Neutrophil (primary cell): Measurements from ENCODE around the gene KCNQ4.

Experiments used
- H3K27ac ChIP-seq: fragments of 200-600 bp; sonication (generic); 2 replicates; pipeline ENCODE4 v1.5.1; 2016; ENCODE audit warnings: mild to moderate bottlenecking, moderate library complexity
- H3K27me3 ChIP-seq: fragments of 200-600 bp; sonication (generic); 2 replicates; pipeline ENCODE4 v1.6.0; 2016; ENCODE audit warnings: mild to moderate bottlenecking
- H3K36me3 ChIP-seq: fragments of 200-600 bp; sonication (generic); 2 replicates; pipeline ENCODE4 v1.5.1; 2017
- H3K4me1 ChIP-seq, 2 experiments: fragments of 200-600 bp in 1 of 2; sonication (generic) in 1 of 2; 1 replicate in 1 of 2; 2 replicates in 1 of 2; pipeline versions ENCODE4 v1.5.1 to v1.6.1; 2013 to 2016; ENCODE audit warnings: low read depth in 1 of 2, low read length in 1 of 2, mild to moderate bottlenecking in 1 of 2, moderate library complexity in 1 of 2; ENCODE audit not compliant: control insufficient read depth in 1 of 2, insufficient read depth in 1 of 2
- H3K4me3 ChIP-seq, 2 experiments: fragments of 200-600 bp in 1 of 2; sonication (generic) in 1 of 2; 1 replicate in 1 of 2; 2 replicates in 1 of 2; pipeline ENCODE4 v1.5.1; 2013 to 2016; ENCODE audit warnings: low read depth in 1 of 2, low read length in 1 of 2, mild to moderate bottlenecking in 1 of 2, moderate library complexity in 1 of 2
- H3K9me3 ChIP-seq: fragments of 200-600 bp; sonication (generic); 2 replicates; pipeline ENCODE4 v1.5.1; 2016
- TF ChIP-seq, protein P1 (sequence below): fragments of 200-600 bp; sonication (generic); IDR thresholded peaks from 2 replicates; pipeline ENCODE4 v1.5.1; 2016; ENCODE audit warnings: antibody characterized with exemption

Gene KCNQ4

GRCh38 chr1:40824591-40825434 lies 41.2 kb downstream of the KCNQ4 start:
- peaks cover 17 to 18% of the 10 kb centered on the region in 2 experiments for H3K4me1 ChIP-seq
- no peaks in the 10 kb centered on the region for H3K9me3 ChIP-seq
- H3K27ac ChIP-seq = no peak overlapping the region
- H3K27me3 ChIP-seq = peaks cover 7% of the 10 kb centered on the region
- TF ChIP-seq, protein P1, sequence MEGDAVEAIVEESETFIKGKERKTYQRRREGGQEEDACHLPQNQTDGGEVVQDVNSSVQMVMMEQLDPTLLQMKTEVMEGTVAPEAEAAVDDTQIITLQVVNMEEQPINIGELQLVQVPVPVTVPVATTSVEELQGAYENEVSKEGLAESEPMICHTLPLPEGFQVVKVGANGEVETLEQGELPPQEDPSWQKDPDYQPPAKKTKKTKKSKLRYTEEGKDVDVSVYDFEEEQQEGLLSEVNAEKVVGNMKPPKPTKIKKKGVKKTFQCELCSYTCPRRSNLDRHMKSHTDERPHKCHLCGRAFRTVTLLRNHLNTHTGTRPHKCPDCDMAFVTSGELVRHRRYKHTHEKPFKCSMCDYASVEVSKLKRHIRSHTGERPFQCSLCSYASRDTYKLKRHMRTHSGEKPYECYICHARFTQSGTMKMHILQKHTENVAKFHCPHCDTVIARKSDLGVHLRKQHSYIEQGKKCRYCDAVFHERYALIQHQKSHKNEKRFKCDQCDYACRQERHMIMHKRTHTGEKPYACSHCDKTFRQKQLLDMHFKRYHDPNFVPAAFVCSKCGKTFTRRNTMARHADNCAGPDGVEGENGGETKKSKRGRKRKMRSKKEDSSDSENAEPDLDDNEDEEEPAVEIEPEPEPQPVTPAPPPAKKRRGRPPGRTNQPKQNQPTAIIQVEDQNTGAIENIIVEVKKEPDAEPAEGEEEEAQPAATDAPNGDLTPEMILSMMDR = no peak
- no peaks in the 10 kb centered on the region for H3K36me3 ChIP-seq
- H3K4me3 ChIP-seq = no peak overlapping the region

DNA sequence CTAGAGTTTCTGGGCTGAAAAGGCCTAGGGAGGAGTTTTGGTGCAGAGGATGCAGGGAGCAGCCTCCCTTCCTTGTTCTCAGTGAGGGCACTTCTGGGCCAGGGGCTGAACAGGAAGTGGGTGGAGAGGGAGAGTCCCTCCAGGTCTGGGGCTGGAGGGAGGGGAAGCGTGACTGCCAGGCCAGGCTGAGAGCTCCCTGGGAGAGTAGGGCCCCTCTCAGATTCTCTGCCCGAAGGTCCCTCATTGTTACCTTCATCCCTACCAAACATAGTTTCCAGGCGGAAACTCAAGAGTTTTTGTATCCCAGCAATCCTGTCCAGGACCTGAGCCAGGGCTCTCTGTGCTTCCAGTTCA lies 41.8 kb downstream of the KCNQ4 start:
- Histone ChIP-seq H3K9me3 (no peaks in the 10 kb centered on the region), H3K4me1 (peaks cover 17 to 18% of the 10 kb centered on the region in 2 experiments), H3K36me3 (no peaks in the 10 kb centered on the region), H3K4me3 (no peak overlapping the region), H3K27ac (no peak overlapping the region), H3K27me3 (peaks cover under 1% of the 10 kb centered on the region)
- TF ChIP-seq, protein P1 = no peak

DNA sequence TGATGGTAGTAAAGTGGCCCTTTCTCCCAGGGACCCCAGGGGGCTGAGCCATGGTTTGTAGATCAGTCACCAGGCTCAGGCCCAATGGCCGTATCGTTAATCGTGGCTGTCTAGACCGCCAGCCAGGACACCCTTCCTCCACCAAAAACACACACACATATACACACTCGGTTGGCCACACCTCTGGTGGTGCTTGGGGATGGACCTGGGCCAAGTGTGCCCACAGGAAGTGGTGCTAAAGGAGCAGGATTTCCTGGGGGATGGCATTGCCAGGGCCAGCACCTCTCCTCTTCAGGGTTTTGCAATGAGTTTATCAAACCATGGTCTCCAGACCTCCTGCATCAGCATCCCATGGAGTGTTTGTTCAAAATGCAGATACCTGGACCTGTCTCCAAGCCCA lies 42.4 kb downstream of the KCNQ4 start:
- no peaks in the 10 kb centered on the region for H3K27me3 ChIP-seq
- no peaks in the 10 kb centered on the region for H3K36me3 ChIP-seq
- TF ChIP-seq, protein P1 = no peak
- H3K9me3 ChIP-seq = no peaks in the 10 kb centered on the region
- no peak overlapping the region for H3K4me3 ChIP-seq
- no peak overlapping the region for H3K27ac ChIP-seq
- peaks cover 17 to 18% of the 10 kb centered on the region in 2 experiments for H3K4me1 ChIP-seq

GRCh38 chr1:40829631-40830245 lies 46.2 kb downstream of the KCNQ4 start:
- TF ChIP-seq, protein P1 = no peak
- no peaks in the 10 kb centered on the region for H3K36me3 ChIP-seq

GRCh38 chr1:40830419-40830943 lies 46.9 kb downstream of the KCNQ4 start:
- Histone ChIP-seq H3K4me1 (peaks cover 12 to 14% of the 10 kb centered on the region in 2 experiments), H3K27me3 (no peaks in the 10 kb centered on the region), H3K9me3 (no peaks in the 10 kb centered on the region), H3K36me3 (no peaks in the 10 kb centered on the region), H3K27ac (no peak overlapping the region), H3K4me3 (no peak overlapping the region)
- TF ChIP-seq, protein P1 = no peak

More at GRCh38 chr1:40829631-40830245, 46.2 kb downstream of the KCNQ4 start:
- no peak overlapping the region for H3K4me3 ChIP-seq
- peaks cover 17 to 18% of the 10 kb centered on the region in 2 experiments for H3K4me1 ChIP-seq
- H3K27me3 ChIP-seq = no peaks in the 10 kb centered on the region
- H3K9me3 ChIP-seq = no peaks in the 10 kb centered on the region
- no peak overlapping the region for H3K27ac ChIP-seq
